22Rv1 (cell line): ENCODE measurements around the gene P2RY14.

Source experiments
- ZFX ChIP-seq: fragments of 450-650 bp; IDR thresholded peaks from 2 replicates; pipeline ENCODE4 v1.6.1; 2017; ENCODE audit warnings: antibody characterized with exemption, borderline replicate concordance
- TF ChIP-seq, protein P1 (sequence below): fragments of 450-650 bp; IDR thresholded peaks from 2 replicates; pipeline ENCODE4 v1.5.1; 2017; ENCODE audit warnings: mild to moderate bottlenecking

DNA sequence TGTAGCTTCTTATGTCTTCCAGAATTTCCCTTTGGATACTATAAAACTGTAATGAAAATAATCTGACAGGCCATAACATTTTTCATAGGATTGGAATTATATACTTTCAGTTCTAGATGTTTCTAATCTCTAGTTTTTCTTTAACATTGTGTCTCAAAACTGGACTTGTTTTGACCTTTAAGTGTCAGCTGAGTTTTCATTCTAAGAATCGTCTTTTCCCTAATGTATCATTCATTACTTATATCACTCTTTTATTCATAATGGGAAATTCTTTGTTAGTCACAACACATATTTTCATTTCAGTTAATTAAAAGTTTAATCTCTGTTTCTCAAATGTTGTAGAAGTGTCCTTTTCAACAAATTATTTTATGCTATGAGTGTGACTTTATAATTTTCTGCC, 87.2 kb downstream of the P2RY14 start:
- TF ChIP-seq, protein P1, sequence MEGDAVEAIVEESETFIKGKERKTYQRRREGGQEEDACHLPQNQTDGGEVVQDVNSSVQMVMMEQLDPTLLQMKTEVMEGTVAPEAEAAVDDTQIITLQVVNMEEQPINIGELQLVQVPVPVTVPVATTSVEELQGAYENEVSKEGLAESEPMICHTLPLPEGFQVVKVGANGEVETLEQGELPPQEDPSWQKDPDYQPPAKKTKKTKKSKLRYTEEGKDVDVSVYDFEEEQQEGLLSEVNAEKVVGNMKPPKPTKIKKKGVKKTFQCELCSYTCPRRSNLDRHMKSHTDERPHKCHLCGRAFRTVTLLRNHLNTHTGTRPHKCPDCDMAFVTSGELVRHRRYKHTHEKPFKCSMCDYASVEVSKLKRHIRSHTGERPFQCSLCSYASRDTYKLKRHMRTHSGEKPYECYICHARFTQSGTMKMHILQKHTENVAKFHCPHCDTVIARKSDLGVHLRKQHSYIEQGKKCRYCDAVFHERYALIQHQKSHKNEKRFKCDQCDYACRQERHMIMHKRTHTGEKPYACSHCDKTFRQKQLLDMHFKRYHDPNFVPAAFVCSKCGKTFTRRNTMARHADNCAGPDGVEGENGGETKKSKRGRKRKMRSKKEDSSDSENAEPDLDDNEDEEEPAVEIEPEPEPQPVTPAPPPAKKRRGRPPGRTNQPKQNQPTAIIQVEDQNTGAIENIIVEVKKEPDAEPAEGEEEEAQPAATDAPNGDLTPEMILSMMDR, result no peak
- no peak for TF ChIP-seq ZFX
